ENCODE data around the gene DBX1. TPM values are rescaled to one million over a fixed set of nuclear protein-coding genes. Genes with fewer than 3 reads are reported as not detected.

Gene DBX1
- total and polyA plus RNA-seq, 4 donors, result not detected

DNA sequence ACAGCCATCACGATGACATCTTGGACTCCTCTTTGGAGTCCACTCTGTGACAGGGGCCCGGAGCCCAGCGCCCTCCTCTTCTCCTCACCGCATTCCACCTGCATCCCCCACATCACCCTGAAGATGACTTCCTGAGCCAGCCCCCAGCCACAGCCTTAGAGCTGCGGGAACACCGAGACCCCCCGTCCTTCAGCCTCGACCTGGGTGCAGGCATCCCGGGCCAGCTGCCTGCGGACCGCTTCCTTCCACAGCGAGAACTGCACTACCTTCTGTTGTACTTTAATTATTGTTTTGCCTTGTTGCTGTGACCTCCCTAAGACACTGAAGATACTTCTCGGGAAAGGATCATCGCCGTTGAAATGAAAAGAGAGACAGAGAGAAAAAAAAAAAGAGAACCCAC is 42.1 kb downstream of the DBX1 start:
- DNase-seq, result no peak
- WGBS, 2 donors, result 89 to 92% methylated on average over 15 of the region's 15 CpGs
- H3K27ac ChIP-seq (ENCODE audit: low read depth in 1 of 2, low read length in 2 of 2), result no peak overlapping the region
- intact Hi-C loops (cut with DNase I), result loop anchor here in 1 of 2 donors (10.0 kb wide), 1 partner anchor 393 kb away; no protein-coding TSS in a partner anchor
- H3K4me1 ChIP-seq (ENCODE audit: control insufficient read depth in 1 of 2, insufficient read depth in 2 of 2, low read length in 2 of 2), result no peaks in the 10 kb centered on the region
- peaks cover 2 to 6% of the 10 kb centered on the region in 2 donors for H3K36me3 ChIP-seq (ENCODE audit: control insufficient read depth in 1 of 2, insufficient read depth in 2 of 2, low read length in 1 of 2)
- ATAC-seq (ENCODE audit: low FRiP score), result no peak
- no peaks in the 10 kb centered on the region for H3K9me3 ChIP-seq (ENCODE audit: control insufficient read depth, low read length)
- H3K4me3 ChIP-seq (ENCODE audit: low read length in 2 of 2), result no peak overlapping the region
- no peaks in the 10 kb centered on the region for H3K27me3 ChIP-seq (ENCODE audit: control insufficient read depth in 1 of 2, insufficient read depth in 2 of 2, low read length in 1 of 2)

DNA sequence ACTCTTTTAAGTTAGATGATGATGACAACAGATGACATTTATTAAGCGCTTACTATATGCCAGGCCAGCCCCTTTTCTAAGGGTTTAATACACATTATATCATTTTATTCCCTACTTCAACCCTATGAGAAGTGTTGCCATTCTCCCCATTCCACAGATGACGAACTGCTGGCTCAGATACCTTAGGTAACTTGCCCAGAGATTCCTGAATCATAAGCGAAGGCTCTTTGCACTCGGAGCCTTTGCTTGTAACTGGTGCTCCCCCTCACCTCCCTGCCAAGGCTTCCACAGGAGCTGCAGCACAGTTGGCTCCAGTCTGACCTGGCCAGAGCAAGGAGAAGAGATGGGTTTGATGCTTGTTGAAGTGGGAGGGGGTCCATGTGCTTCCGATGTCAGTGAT is 43.0 kb downstream of the DBX1 start:
- intact Hi-C loops (cut with DNase I), result loop anchor here in 1 of 2 donors (10.0 kb wide), 1 partner anchor 392 kb away; no protein-coding TSS in a partner anchor
- Histone ChIP-seq H3K36me3 (ENCODE audit: control insufficient read depth in 1 of 2, insufficient read depth in 2 of 2, low read length in 1 of 2) (peaks cover 2 to 6% of the 10 kb centered on the region in 2 donors), H3K27me3 (ENCODE audit: control insufficient read depth in 1 of 2, insufficient read depth in 2 of 2, low read length in 1 of 2) (no peaks in the 10 kb centered on the region), H3K9me3 (ENCODE audit: control insufficient read depth, low read length) (no peaks in the 10 kb centered on the region), H3K27ac (ENCODE audit: low read depth in 1 of 2, low read length in 2 of 2) (peak overlapping the region in 1 of 2 donors; percentile 4), H3K4me1 (ENCODE audit: control insufficient read depth in 1 of 2, insufficient read depth in 2 of 2, low read length in 2 of 2) (peaks cover 0 to 6% of the 10 kb centered on the region in 2 donors), H3K4me3 (ENCODE audit: low read length in 2 of 2) (no peak overlapping the region)
- 23 to 25% methylated on average over 5 of the region's 5 CpGs for WGBS, 2 donors
- DNase-seq (no peak), ATAC-seq (ENCODE audit: low FRiP score) (no peak)

DNA sequence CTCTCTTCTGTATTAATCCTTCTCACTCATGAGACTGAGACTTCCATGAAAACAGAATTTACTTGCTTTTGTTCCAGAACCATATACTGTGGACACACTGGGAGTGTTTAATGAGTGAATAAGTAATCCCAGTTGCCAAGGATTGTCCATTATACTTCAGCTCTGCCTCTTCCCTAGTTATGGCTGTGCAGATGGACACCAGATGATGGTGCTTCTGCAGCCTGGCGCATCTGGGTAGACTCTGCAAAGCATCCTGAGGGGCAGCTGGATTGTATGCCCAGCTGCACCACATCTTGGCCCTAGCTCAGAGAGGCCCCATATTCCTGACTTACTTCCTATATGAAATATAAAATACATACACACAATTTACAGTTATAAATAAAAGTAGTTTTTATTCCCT is 43.5 kb downstream of the DBX1 start:
- Histone ChIP-seq H3K36me3 (ENCODE audit: control insufficient read depth in 1 of 2, insufficient read depth in 2 of 2, low read length in 1 of 2) (peaks cover 2 to 6% of the 10 kb centered on the region in 2 donors), H3K4me1 (ENCODE audit: control insufficient read depth in 1 of 2, insufficient read depth in 2 of 2, low read length in 2 of 2) (peaks cover 0 to 6% of the 10 kb centered on the region in 2 donors), H3K4me3 (ENCODE audit: low read length in 2 of 2) (no peak overlapping the region), H3K27ac (ENCODE audit: low read depth in 1 of 2, low read length in 2 of 2) (peak overlapping the region in 1 of 2 donors; percentile 56), H3K27me3 (ENCODE audit: control insufficient read depth in 1 of 2, insufficient read depth in 2 of 2, low read length in 1 of 2) (no peaks in the 10 kb centered on the region), H3K9me3 (ENCODE audit: control insufficient read depth, low read length) (no peaks in the 10 kb centered on the region)
- intact Hi-C loops (cut with DNase I), result loop anchor here in 1 of 2 donors (10.0 kb wide), 1 partner anchor 392 kb away; no protein-coding TSS in a partner anchor
- DNase-seq, result no peak
- no peak for ATAC-seq (ENCODE audit: low FRiP score)
- WGBS, 2 donors, result 0 to 73% methylated on average over 1 of the region's 1 CpG

DNA sequence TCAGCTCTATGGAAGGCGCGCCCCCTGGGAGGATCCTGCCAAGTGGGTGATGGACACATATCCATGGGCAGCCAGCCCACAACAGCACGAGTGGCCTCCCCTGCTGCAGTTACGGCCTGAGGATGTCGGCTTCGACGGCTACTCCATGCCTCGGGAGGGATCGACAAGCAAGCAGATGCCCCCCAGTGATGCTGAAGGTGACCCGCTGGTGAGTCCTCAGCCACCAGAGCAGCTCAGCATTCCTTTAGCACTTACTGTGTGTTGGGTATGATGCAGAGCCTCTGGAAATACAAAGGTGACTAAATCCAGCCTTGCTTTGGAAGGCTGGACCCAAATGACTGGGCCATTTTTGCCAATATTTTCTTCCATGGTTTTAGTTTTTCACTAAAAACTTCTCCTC is 45.7 kb downstream of the DBX1 start:
- no peaks in the 10 kb centered on the region for H3K27me3 ChIP-seq (ENCODE audit: control insufficient read depth in 1 of 2, insufficient read depth in 2 of 2, low read length in 1 of 2)
- intact Hi-C loops (cut with DNase I), result loop anchor here in 1 of 2 donors (5.0 to 10.0 kb wide), 2 partner anchors 67 to 390 kb away; no protein-coding TSS in a partner anchor
- H3K36me3 ChIP-seq (ENCODE audit: control insufficient read depth in 1 of 2, insufficient read depth in 2 of 2, low read length in 1 of 2), result peaks cover 0 to 5% of the 10 kb centered on the region in 2 donors
- H3K9me3 ChIP-seq (ENCODE audit: control insufficient read depth, low read length), result no peaks in the 10 kb centered on the region
- 54 to 58% methylated on average over 10 of the region's 10 CpGs for WGBS, 2 donors
- ATAC-seq (ENCODE audit: low FRiP score), result no peak
- DNase-seq, result no peak
- H3K4me3 ChIP-seq (ENCODE audit: low read length in 2 of 2), result no peak overlapping the region
- H3K4me1 ChIP-seq (ENCODE audit: control insufficient read depth in 1 of 2, insufficient read depth in 2 of 2, low read length in 2 of 2), result peaks cover 2 to 6% of the 10 kb centered on the region in 2 donors
- peak overlapping the region in 1 of 2 donors; percentile 55 for H3K27ac ChIP-seq (ENCODE audit: low read depth in 1 of 2, low read length in 2 of 2)

DNA sequence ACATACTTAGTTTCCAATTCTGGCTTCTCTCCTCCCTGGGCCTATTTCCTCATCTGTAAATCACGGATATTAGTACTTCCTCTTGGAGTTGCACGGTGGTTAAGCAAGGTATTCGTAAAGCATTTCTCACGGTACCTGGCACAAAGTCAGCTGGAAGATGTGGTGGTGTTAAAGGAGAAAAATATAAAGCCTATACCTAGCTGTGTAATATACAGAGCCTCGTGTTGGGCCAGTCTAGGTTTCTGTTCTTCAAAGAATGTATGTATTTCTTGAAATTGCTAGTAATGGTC is 47.2 kb downstream of the DBX1 start:
- Histone ChIP-seq H3K27ac (ENCODE audit: low read depth in 1 of 2, low read length in 2 of 2) (peak overlapping the region; percentile 47 to 50), H3K4me3 (ENCODE audit: low read length in 2 of 2) (no peak overlapping the region), H3K27me3 (ENCODE audit: control insufficient read depth in 1 of 2, insufficient read depth in 2 of 2, low read length in 1 of 2) (no peaks in the 10 kb centered on the region), H3K4me1 (ENCODE audit: control insufficient read depth in 1 of 2, insufficient read depth in 2 of 2, low read length in 2 of 2) (peaks cover 2 to 6% of the 10 kb centered on the region in 2 donors), H3K36me3 (ENCODE audit: control insufficient read depth in 1 of 2, insufficient read depth in 2 of 2, low read length in 1 of 2) (peaks cover 0 to under 1% of the 10 kb centered on the region in 2 donors), H3K9me3 (ENCODE audit: control insufficient read depth, low read length) (no peaks in the 10 kb centered on the region)
- DNase-seq (no peak), ATAC-seq (ENCODE audit: low FRiP score) (no peak)
- intact Hi-C loops (cut with DNase I), result loop anchor here in 1 of 2 donors (5.0 to 10.0 kb wide), 2 partner anchors 66 to 388 kb away; no protein-coding TSS in a partner anchor
- WGBS, 2 donors, result 25 to 32% methylated on average over 5 of the region's 5 CpGs

DNA sequence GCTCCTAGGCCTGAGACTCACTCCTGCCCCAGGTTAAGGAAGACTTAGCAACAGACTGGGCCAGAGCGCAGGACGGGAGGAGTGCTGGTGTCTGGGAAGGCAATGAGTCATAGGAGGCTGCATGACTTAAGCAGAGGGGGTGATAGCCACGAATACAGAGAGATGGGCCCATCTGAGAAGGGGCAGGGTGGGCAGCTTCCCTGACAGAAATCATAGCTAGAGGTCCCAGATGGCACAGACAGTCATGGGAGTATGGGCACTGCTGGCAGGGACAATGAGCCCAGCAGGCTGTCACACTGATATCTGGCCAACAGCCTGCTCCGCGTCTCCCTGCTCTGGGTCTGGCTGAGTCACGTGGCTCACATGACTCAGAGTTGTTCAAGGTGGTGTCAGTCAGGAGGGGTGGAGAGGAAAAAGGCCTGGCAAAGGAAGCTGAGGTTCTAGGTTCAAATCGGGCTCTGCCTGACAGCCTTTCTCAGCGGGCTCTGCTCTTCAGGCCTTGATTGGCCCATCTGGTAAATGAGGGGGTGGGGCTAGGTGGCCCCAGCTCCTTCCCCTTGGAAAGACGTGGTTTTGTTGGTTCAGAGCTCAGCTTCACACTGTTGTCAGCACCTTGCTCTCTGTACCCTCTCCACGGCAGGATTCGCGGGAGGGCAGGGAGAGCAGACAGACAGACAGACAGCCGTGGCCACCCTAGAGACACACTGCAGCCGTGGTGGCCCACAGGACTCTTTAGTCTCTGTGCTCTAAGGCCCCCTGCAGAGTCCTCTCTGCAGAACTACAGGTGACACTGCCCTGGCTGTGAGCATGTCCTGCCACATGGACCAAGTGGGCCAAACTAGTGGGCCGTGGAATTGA is 47.8 kb downstream of the DBX1 start:
- Histone ChIP-seq H3K9me3 (ENCODE audit: control insufficient read depth, low read length) (no peaks in the 10 kb centered on the region), H3K27ac (ENCODE audit: low read depth in 1 of 2, low read length in 2 of 2) (peak overlapping the region; percentile 47 to 83), H3K4me1 (ENCODE audit: control insufficient read depth in 1 of 2, insufficient read depth in 2 of 2, low read length in 2 of 2) (peaks cover 2 to 6% of the 10 kb centered on the region in 2 donors), H3K27me3 (ENCODE audit: control insufficient read depth in 1 of 2, insufficient read depth in 2 of 2, low read length in 1 of 2) (no peaks in the 10 kb centered on the region), H3K36me3 (ENCODE audit: control insufficient read depth in 1 of 2, insufficient read depth in 2 of 2, low read length in 1 of 2) (peaks cover 0 to 2% of the 10 kb centered on the region in 2 donors), H3K4me3 (ENCODE audit: low read length in 2 of 2) (no peak overlapping the region)
- intact Hi-C loops (cut with DNase I), result loop anchor here in 1 of 2 donors (5.0 to 10.0 kb wide), 2 partner anchors 65 to 388 kb away; no protein-coding TSS in a partner anchor
- DNase-seq, result peak; percentile 90 to 92
- WGBS, 2 donors, result 18 to 20% methylated on average over 15 of the region's 15 CpGs
- peak; percentile 92 for ATAC-seq (ENCODE audit: low FRiP score)

DNA sequence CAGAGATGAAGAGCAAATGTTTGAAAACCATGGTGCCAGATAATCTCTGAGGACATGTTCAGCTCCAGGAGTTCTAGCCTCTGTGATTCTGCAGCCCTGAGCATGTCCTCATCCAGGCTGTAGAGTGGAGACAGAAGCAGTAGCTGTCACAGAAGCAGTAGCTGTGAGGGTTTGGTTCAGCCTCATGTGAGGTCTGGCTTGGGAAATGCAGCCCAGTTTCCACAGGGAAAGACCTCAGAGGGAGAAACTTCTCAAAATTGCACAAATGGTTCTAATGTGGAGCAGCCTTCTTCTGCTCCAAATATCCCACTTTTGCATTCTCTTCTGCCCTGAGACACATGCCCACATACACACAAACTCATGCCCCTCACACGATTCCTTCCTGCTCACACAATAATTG is 48.4 kb downstream of the DBX1 start:
- Histone ChIP-seq H3K4me1 (ENCODE audit: control insufficient read depth in 1 of 2, insufficient read depth in 2 of 2, low read length in 2 of 2) (peaks cover 2 to 6% of the 10 kb centered on the region in 2 donors), H3K9me3 (ENCODE audit: control insufficient read depth, low read length) (no peaks in the 10 kb centered on the region), H3K27ac (ENCODE audit: low read depth in 1 of 2, low read length in 2 of 2) (peak overlapping the region; percentile 17 to 83), H3K4me3 (ENCODE audit: low read length in 2 of 2) (no peak overlapping the region), H3K36me3 (ENCODE audit: control insufficient read depth in 1 of 2, insufficient read depth in 2 of 2, low read length in 1 of 2) (peaks cover 0 to 4% of the 10 kb centered on the region in 2 donors), H3K27me3 (ENCODE audit: control insufficient read depth in 1 of 2, insufficient read depth in 2 of 2, low read length in 1 of 2) (no peaks in the 10 kb centered on the region)
- no peak for ATAC-seq (ENCODE audit: low FRiP score)
- DNase-seq, result no peak
- intact Hi-C loops (cut with DNase I), result loop anchor here in 1 of 2 donors (5.0 to 10.0 kb wide), 2 partner anchors 65 to 387 kb away; no protein-coding TSS in a partner anchor
- 7 to 9% methylated on average over 1 of the region's 1 CpG for WGBS, 2 donors

DNA sequence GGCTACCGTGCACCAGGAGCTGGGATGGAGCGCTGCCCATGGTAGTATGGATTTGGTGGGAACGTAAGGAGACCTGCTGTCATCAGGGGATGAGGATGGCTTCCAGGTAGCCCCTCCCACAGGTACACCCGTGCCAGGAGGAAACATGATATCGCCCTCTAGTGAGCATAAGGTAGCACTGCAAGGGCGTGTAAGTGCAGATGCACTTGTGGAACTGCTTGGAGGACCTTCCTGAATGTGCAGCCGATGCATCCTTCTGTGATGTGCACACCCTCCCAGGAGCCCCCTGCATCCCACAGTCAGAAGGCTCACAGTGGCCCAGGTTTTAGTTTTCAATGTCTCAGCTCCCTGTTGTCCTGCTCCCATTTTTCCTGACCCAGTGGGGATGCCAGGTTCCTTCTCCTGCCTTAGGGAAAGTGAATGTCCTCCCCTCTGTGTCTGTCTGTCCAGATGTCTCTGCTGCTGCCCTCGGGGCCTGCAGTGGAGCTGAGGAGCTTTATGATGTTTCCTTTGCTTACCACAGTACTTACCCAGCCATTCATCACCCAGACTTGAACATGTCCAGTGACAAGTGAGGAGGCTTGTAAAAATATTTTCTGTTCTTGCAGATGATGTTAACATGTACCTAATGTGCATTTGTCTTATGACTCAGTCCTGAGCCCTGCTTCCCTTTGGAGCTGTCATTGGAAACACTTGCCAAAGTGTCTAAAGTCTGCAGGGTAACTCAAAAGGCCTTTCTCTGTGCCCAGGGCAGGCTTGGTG is 49.2 kb downstream of the DBX1 start:
- peaks cover 2 to 6% of the 10 kb centered on the region in 2 donors for H3K4me1 ChIP-seq (ENCODE audit: control insufficient read depth in 1 of 2, insufficient read depth in 2 of 2, low read length in 2 of 2)

More for the DNA sequence above, 49.2 kb downstream of the DBX1 start:
- peaks cover 0 to 4% of the 10 kb centered on the region in 2 donors for H3K36me3 ChIP-seq (ENCODE audit: control insufficient read depth in 1 of 2, insufficient read depth in 2 of 2, low read length in 1 of 2)
- H3K27ac ChIP-seq (ENCODE audit: low read depth in 1 of 2, low read length in 2 of 2), result peak overlapping the region; percentile 3 to 83
- peak; percentile 58 for ATAC-seq (ENCODE audit: low FRiP score)
- no peak overlapping the region for H3K4me3 ChIP-seq (ENCODE audit: low read length in 2 of 2)
- WGBS, 2 donors, result 20% methylated on average over 8 of the region's 8 CpGs
- DNase-seq, result no peak
- intact Hi-C loops (cut with DNase I), result loop anchor here in 1 of 2 donors (5.0 to 10.0 kb wide), 2 partner anchors 64 to 386 kb away; no protein-coding TSS in a partner anchor
- H3K27me3 ChIP-seq (ENCODE audit: control insufficient read depth in 1 of 2, insufficient read depth in 2 of 2, low read length in 1 of 2), result no peaks in the 10 kb centered on the region
- no peaks in the 10 kb centered on the region for H3K9me3 ChIP-seq (ENCODE audit: control insufficient read depth, low read length)

Measured in aorta (tissue), 5 donors.